Activated CD4-positive, alpha-beta T cell treated with anti-CD3 and anti-CD28 coated beads, Interleukin-2, amount 50 U/mL, for 48 hours (primary cell): ENCODE data around the gene HOXC11.

Source experiments
- DNase-seq, 2 experiments: peaks; one replicate each; pipeline ENCODE4 v3.0.0-alpha.2; 2020

Gene HOXC11

GRCh38 chr12:54025499-54026405, 52.8 kb downstream of the HOXC11 start:
- no peak for DNase-seq

DNA sequence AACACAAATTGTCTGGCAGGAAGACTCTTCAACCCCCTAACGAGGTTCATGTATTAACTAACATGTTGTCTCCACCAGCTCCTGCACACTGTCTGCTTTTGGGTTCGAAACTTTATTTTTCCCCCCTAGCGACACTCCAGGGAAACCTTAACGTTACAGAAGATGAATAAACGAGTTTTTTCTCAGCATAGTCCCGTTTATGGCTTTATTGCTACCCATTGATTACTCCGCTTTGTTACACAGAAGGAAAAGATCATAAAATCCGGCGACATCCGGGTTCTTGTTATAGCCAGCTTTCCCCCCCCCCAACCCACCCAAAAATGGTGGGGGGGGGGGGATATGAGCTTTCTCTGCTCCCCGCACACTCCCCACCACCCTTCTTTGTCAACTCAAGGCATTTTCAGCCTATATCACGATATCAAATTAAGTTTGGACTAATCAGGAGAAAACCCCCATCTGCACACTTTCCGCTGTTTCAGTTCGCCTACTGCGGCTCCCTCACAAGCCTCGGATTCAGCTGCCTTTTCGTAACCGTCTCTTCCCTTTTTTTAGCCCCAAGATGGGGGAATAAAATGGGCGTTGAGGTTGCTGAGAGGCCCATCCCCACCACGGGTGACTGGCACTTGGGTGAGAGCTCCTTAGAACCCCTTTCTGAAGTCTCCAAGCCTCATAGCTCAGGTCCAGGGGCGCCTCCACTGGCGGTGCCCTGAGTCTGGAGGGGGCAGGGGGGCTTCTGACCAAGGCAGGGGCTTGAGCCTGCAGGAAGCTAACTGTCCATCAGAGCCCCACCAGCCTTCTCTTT, 53.9 kb downstream of the HOXC11 start:
- DNase-seq: no peak
